Endothelial cell of umbilical vein (primary cell): ENCODE data around the gene TBK1. TPM values are rescaled to one million over a fixed set of nuclear protein-coding genes. Genes with fewer than 3 reads are reported as not detected.

ENCODE experiments used
- BruUV-seq: library from RNA; stranded (reverse); fragments of 400-500 nt; replicated peaks from 2 replicates; lab custom pipeline; 2021; lab: Mats Ljungman, UMichigan
- CTCF ChIA-PET: fragments of 300-600, 350-600 bp; sonication (Branson Sonifier 250); formaldehyde crosslinking; loops from one replicate; lab custom pipeline; 2021; ENCODE audit warnings: antibody characterized with exemption, inconsistent platforms; lab: Charles Lee
- POLR2A ChIA-PET: fragments of 300-600, 350-600 bp; sonication (Branson Sonifier 250); formaldehyde crosslinking; loops from one replicate; lab custom pipeline; 2021; ENCODE audit warnings: antibody characterized with exemption, inconsistent platforms; lab: Charles Lee
- DNase-seq: peaks from one replicate; pipeline ENCODE4 v3.0.0-alpha.2; 2011; ENCODE audit warnings: low read depth, low spot score
- FAIRE-seq: peaks from 2 replicates; lab custom pipeline; 2011; peaks lifted over from hg19 to GRCh38; lab: Jason Lieb, UNC
- H2AFZ ChIP-seq: 2 replicates; pipeline ENCODE4 v1.6.0; 2012; ENCODE audit warnings: low read depth, low read length, control low read depth, inconsistent platforms
- H3K27ac ChIP-seq: 2 replicates; pipeline ENCODE4 v1.5.1; 2011; ENCODE audit warnings: low read depth, mild to moderate bottlenecking, control low read depth, low read length, moderate library complexity; ENCODE audit not compliant: insufficient read depth
- H3K27me3 ChIP-seq, 2 experiments: 2 replicates each; pipeline versions ENCODE4 v1.6.0 to v1.6.1; 2011; ENCODE audit warnings: low read length in 2 of 2, mixed read lengths in 1 of 2; ENCODE audit not compliant: control insufficient read depth in 2 of 2, insufficient read depth in 2 of 2
- H3K36me3 ChIP-seq, 2 experiments: 2 replicates in 1 of 2; 3 replicates in 1 of 2; pipeline ENCODE4 v1.5.1; 2011; ENCODE audit warnings: low read length in 2 of 2, mild to moderate bottlenecking in 1 of 2, moderate library complexity in 1 of 2; ENCODE audit not compliant: control insufficient read depth in 2 of 2, insufficient read depth in 2 of 2; ENCODE audit errors: extremely low read depth in 1 of 2
- H3K4me1 ChIP-seq: 3 replicates; pipeline ENCODE4 v1.5.1; 2011; ENCODE audit warnings: mild to moderate bottlenecking, low read length; ENCODE audit not compliant: control insufficient read depth, insufficient read depth; ENCODE audit errors: extremely low read depth
- H3K4me2 ChIP-seq: 2 replicates; pipeline ENCODE4 v1.6.1; 2011; ENCODE audit warnings: low read length, control low read depth, mixed read lengths; ENCODE audit not compliant: insufficient read depth
- H3K4me3 ChIP-seq, 3 experiments: fragments of 200-600 bp in 1 of 3; sonication (generic), shearing (Covaris generic) in 1 of 3; replicated peaks in 1 of 3; 2 replicates each; pipeline ENCODE4 v1.5.1; 2011 to 2016; ENCODE audit warnings: control low read depth in 3 of 3, low read length in 3 of 3, mild to moderate bottlenecking in 2 of 3, inconsistent platforms in 1 of 3, low read depth in 1 of 3, moderate library complexity in 1 of 3; ENCODE audit not compliant: insufficient read depth in 1 of 3
- H3K79me2 ChIP-seq: 2 replicates; pipeline ENCODE4 v1.6.0; 2012; ENCODE audit warnings: low read length, inconsistent platforms; ENCODE audit not compliant: control insufficient read depth, insufficient read depth
- H3K9ac ChIP-seq: replicated peaks from 2 replicates; pipeline ENCODE3; 2011; ENCODE audit warnings: low read length, control low read depth; ENCODE audit not compliant: insufficient read depth; ENCODE audit errors: extremely low read depth
- H3K9me1 ChIP-seq: replicated peaks from 3 replicates; pipeline ENCODE4 v1.6.0; 2011; ENCODE audit warnings: mild to moderate bottlenecking, low read length; ENCODE audit not compliant: control insufficient read depth, insufficient read depth; ENCODE audit errors: extremely low read depth
- H3K9me3 ChIP-seq: replicated peaks from 2 replicates; pipeline ENCODE4 v1.5.1; 2012; ENCODE audit warnings: low read length, inconsistent platforms; ENCODE audit not compliant: control insufficient read depth, insufficient read depth
- H4K20me1 ChIP-seq: replicated peaks from 2 replicates; pipeline ENCODE3; 2011; ENCODE audit warnings: mild to moderate bottlenecking, low read length; ENCODE audit not compliant: control insufficient read depth, insufficient read depth; ENCODE audit errors: extremely low read depth
- CTCF ChIP-seq, 2 donors: IDR thresholded peaks; 1 replicate in 1 of 2; 2 replicates in 1 of 2; pipeline ENCODE4 v1.5.1; 2011; ENCODE audit warnings: low read length in 2 of 2, mild to moderate bottlenecking in 2 of 2, moderate library complexity in 2 of 2, control low read depth in 1 of 2, inconsistent platforms in 1 of 2, low read depth in 1 of 2; ENCODE audit not compliant: insufficient read depth in 1 of 2; ENCODE audit errors: extremely low read depth in 1 of 2
- EZH2 ChIP-seq: IDR thresholded peaks from 2 replicates; pipeline ENCODE4 v1.6.1; 2012; ENCODE audit warnings: borderline replicate concordance, low read depth, mild to moderate bottlenecking, moderate library complexity, low read length, inconsistent platforms; ENCODE audit not compliant: severe bottlenecking
- FOS ChIP-seq: IDR thresholded peaks from 2 replicates; pipeline ENCODE4 v1.6.1; 2011; ENCODE audit warnings: mild to moderate bottlenecking, low read length, moderate library complexity, borderline replicate concordance; ENCODE audit not compliant: insufficient read depth
- GATA2 ChIP-seq: IDR thresholded peaks from 2 replicates; pipeline ENCODE4 v1.7.0; 2011; ENCODE audit warnings: low read depth, mild to moderate bottlenecking, moderate library complexity, mixed read lengths, low read length; ENCODE audit not compliant: insufficient read length, insufficient read depth
- JUN ChIP-seq: IDR thresholded peaks from 2 replicates; pipeline ENCODE4 v1.6.1; 2011; ENCODE audit warnings: borderline replicate concordance, low read depth; ENCODE audit not compliant: insufficient read length, insufficient read depth
- MYC ChIP-seq: IDR thresholded peaks from one replicate; pipeline ENCODE4 v1.6.1; 2011; ENCODE audit warnings: mild to moderate bottlenecking, low read depth, low read length
- POLR2A ChIP-seq: IDR thresholded peaks from 2 replicates; pipeline ENCODE4 v1.6.1; 2012; ENCODE audit warnings: low read depth, mild to moderate bottlenecking, control low read depth, low read length
- POLR2AphosphoS5 ChIP-seq: IDR thresholded peaks from 2 replicates; pipeline ENCODE4 v1.6.1; 2012; ENCODE audit warnings: low read depth, mild to moderate bottlenecking, control low read depth, low read length, moderate library complexity; ENCODE audit not compliant: insufficient read depth
- dilution Hi-C: fragments of 300-500 bp; cut with MboI; formaldehyde crosslinking; loops from one replicate; pipeline ENCODE4 v1.15.0; 2019; ENCODE audit warnings: low sequenced_read_pairs; ENCODE audit not compliant: extremely low pct_ligation_motif_present
- intact Hi-C: fragments of 100-400 bp; cut with micrococcal nuclease; formaldehyde crosslinking; loops from one replicate; pipeline ENCODE4 v1.10.0; 2022
- polyA plus RNA-seq, 4 experiments: library from polyadenylated mRNA; depleted of rRNA in 3 of 4; stranded (reverse) in 3 of 4; unstranded in 1 of 4; fragments of >200 nt; gene quantifications; 2 replicates each; pipeline versions ENCODE4 v1.2.1 to v1.2.3, GENCODE V29; 2011 to 2012; ENCODE audit warnings: missing spikeins in 1 of 4
- total RNA-seq: library from RNA; stranded (reverse); gene quantifications from 2 replicates; pipeline ENCODE4 v1.2.3, GENCODE V29; 2021
- TF ChIP-seq, protein P1 (sequence below): IDR thresholded peaks from 2 replicates; pipeline ENCODE4 v1.6.1; 2011; ENCODE audit not compliant: insufficient read depth, insufficient read length

Gene TBK1
- total and polyA plus RNA-seq, 2 donors (not counting 3 experiments of a cell fraction or from before 2014, with no cell fraction given): 8.0 to 28.9 TPM

- H3K27me3 ChIP-seq: no peaks in the 10 kb centered on the region
- H3K4me2 ChIP-seq: peak overlapping the region; percentile 92
- no peaks in the 10 kb centered on the region for H3K36me3 ChIP-seq
- TSS peak; percentile 69 for BruUV-seq
- dilution Hi-C loops: no loop called here
- ChIA-PET POLR2A (no interaction called here), CTCF (interaction anchor here (1.2 kb wide), 1 partner anchor 97 kb away, joined by 4 read pairs; no protein-coding TSS in a partner anchor)
- H3K4me1 ChIP-seq: peaks cover 26% of the 10 kb centered on the region
- DNase-seq: peak; percentile 85
- H3K9me3 ChIP-seq: no peaks in the 10 kb centered on the region
- peak overlapping the region; percentile 97 for H3K9ac ChIP-seq
- H3K4me3 ChIP-seq: peak overlapping the region; percentile 39 to 100 (median 83)
- intact Hi-C loops: loop anchor here (2.0 to 5.0 kb wide), 2 partner anchors 48 to 160 kb away; partner anchors contain the start of genes RASSF3 and XPOT
- H3K79me2 ChIP-seq: peaks cover 50% of the 10 kb centered on the region
- H3K9me1 ChIP-seq: no peaks in the 10 kb centered on the region
- peak overlapping the region; percentile 63 for H2AFZ ChIP-seq
- peak overlapping the region; percentile 97 for H3K27ac ChIP-seq
- no peaks in the 10 kb centered on the region for H4K20me1 ChIP-seq
- FAIRE-seq: no peak
- TF ChIP-seq EZH2: no peak
- TF ChIP-seq GATA2: no peak
- TF ChIP-seq CTCF (IDR thresholded peaks at IDR 0.05; ENCODE audit: extremely low read depth in 1 of 2, insufficient read depth in 1 of 2, low read depth in 1 of 2, low read length in 2 of 2): no peak
- TF ChIP-seq POLR2A: no peak
- no peak for TF ChIP-seq MYC
- TF ChIP-seq, protein P1, sequence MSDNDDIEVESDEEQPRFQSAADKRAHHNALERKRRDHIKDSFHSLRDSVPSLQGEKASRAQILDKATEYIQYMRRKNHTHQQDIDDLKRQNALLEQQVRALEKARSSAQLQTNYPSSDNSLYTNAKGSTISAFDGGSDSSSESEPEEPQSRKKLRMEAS: no peak
- TF ChIP-seq POLR2AphosphoS5: no peak
- peak; percentile 51 for TF ChIP-seq FOS
- no peak for TF ChIP-seq JUN
Observed at GRCh38 chr12:64452559-64453329, 824 bp downstream of the TBK1 start.
